G401 (cell line): ENCODE measurements around the gene PTPRN2. TPM values are rescaled to one million over a fixed set of nuclear protein-coding genes. Genes with fewer than 3 reads are reported as not detected.
A peak's percentile ranks its signal among the peaks of the same experiment; 100 is the strongest.

ENCODE experiments used
- DNase-seq: peaks from one replicate; pipeline ENCODE4 v3.0.0-alpha.2; 2015; ENCODE audit warnings: low spot score
- in situ Hi-C: cut with HindIII; loops from 2 replicates; pipeline ENCODE4 v1.10.0; 2016; ENCODE audit warnings: low sequenced_read_pairs, mixed read lengths
- total RNA-seq: library from RNA; depleted of rRNA; stranded (reverse); fragments of >200 nt; shearing (Covaris generic); gene quantifications from 2 replicates; pipeline ENCODE4 v1.2.3, GENCODE V29; 2014

The PTPRN2 gene
- total RNA-seq, 1 experiment from 2014 or later, result not detected

DNA sequence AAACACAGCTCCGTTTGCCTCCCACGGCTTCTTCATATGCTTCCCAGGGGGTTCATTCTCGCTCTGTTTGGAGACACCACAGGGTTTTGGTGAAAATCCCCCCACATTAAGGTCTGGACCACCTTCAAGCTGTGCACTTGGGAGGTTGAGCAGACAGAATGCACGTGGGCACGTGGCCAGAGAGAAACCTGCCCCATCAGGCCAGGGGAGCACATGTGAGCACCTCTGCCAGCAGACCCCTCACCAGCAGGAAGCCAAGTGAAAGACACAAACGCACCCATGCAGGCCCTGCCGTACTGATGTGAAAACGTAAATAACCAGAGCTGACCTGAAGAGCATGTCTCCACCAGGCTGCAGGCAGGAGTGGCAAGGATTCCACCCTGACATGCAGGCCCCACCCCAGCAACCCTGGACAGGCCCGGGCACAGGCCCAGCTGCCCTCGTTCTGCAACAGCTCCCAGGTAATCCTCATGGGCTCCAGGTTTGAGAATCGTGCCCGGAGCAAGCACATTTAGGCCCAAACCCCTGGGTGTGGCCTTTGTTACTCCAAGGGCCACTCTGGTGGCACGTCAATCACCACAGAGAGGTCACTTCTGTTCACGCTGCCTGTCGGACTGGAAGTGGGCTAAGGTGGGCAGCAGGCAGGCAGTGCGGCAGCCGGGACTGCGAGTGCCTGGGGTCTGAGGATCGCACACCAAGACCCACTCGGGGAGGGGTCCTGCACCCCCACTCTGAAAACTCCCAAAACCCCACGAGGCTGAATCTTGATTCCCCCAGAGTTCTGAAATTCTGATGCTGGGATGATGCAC is 184.4 kb downstream of the PTPRN2 start:
- no peak for DNase-seq
- in situ Hi-C loops, result no loop called here

DNA sequence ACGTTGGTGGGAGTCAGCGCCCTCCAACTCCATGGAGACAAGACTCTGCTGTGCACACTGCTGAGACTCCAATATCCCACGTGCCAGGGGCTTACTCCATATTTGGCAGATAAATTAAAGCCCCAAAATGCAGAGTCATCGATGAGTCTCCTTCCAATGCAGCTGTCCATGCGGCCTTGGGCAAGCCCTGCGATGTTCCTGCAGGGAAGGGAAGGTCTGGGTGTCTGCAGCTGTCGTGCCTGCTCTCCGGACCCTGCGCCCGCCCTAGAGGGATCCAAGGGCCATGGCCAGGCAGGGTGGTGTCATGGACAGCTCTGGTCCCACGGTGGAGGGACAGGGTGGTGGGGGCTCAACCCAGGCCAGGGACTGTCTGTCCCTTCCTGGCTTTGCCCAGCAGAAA is 185.2 kb downstream of the PTPRN2 start:
- in situ Hi-C loops, result no loop called here
- no peak for DNase-seq

DNA sequence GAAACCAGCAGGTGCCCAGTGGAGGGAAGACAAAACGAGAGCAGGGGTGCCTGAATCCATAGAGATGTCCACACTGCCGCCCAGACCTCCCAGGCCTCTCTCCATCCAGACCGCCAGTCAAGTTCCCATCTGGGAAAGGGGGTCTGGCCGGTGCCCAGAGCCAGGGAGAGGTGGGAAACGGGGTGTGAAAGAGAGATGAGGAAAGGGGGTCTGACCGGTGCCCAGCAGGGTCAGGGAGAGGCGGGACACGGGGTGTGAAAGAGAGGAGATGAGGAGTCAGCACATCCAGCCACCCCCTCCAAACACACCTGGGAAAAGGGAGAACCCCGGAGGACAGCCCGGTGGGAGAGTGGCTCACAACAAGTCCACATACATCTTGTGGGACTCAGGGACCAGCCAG is 185.8 kb downstream of the PTPRN2 start:
- in situ Hi-C loops, result no loop called here
- DNase-seq, result no peak

DNA sequence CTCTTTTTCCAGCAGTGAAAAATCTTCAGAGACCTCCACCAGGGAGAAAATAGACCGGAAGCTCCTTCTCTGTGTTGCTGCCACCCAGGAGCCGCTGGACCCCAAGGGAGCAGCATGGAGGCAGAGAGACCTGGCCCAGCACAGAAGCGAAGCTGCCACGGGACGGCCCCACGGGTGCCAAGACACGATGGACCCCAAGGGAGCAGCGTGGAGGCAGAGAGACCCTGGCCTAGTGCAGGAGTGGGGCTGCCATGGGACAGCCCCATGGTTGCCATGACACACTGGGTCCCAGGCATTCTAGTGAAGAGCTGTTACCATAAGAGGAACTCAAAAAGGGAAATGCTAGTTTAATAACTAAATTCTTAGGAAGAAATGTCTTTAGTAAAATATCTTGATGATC is 186.3 kb downstream of the PTPRN2 start:
- in situ Hi-C loops, result no loop called here

DNA sequence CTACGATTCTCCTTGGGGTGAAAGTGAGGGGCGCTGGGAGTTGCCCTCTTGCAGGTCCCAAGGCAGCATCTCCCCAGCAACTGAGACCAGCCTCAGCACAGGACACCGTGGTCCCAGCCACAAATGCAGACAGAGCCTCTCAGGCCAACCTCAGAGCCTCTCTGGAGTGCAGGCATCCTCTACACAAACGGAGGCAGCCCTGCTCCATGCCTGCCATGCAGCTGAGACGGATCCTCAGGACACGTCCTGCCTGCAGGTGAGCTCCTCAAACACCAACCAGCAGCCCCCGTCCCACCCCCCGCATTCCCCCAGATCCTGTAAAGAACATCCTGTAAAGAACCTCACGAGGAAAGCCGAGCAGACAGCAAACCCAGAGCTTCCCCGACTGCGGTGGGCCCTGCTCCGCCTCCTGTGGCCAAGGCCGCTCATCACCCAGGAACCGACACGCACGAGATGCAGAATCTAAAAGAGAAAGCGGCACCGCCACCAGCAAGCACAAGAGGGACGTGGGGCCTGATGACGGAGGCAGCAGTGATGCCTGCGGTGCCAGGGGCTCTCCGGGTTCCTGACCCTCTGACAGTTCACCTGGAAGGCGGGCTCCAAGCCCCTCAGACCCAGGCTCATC is 186.9 kb downstream of the PTPRN2 start:
- DNase-seq, result no peak

More for the DNA sequence above, 186.3 kb downstream of the PTPRN2 start:
- no peak for DNase-seq

DNA sequence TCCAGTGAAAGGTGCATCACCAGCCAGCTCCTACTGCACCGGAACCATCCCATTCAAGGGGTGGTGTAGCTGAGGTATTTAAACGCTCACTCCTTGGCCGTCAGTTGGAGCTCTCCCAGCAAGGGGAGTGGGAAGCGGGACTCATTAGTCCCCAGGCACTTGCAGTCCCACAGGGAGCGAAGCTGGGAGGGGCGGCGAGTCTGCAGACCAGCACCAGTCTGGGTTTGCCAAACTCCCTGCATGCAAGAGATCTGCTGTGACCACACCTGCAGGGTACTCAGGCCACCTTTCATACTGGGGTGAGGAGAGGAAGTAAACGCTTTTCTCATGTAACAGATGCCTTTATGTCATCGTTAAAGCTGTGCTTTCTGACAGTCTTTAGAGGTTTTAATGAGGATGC is 187.9 kb downstream of the PTPRN2 start:
- no peak for DNase-seq
- in situ Hi-C loops, result no loop called here

More for the DNA sequence above, 186.9 kb downstream of the PTPRN2 start:
- in situ Hi-C loops, result no loop called here

DNA sequence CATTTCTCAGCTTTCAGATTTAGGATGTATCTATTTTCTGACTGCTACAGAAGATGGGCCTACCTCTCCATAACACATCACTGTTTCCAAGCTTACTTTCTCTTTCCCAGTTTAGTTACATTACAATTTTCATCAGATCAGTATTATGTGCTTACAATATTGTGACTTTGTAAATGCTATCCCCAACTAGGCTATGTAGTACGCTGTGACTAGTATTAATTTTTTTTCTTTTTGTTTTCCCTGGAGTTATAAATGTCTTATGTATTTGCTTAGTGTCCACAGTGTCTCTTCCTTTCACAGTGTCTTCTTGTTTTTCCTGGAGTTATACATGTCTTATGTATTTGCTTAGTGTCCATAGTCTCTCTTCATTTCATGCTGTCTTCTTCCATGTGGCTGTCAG is 188.9 kb downstream of the PTPRN2 start:
- DNase-seq, result no peak
- in situ Hi-C loops, result no loop called here

DNA sequence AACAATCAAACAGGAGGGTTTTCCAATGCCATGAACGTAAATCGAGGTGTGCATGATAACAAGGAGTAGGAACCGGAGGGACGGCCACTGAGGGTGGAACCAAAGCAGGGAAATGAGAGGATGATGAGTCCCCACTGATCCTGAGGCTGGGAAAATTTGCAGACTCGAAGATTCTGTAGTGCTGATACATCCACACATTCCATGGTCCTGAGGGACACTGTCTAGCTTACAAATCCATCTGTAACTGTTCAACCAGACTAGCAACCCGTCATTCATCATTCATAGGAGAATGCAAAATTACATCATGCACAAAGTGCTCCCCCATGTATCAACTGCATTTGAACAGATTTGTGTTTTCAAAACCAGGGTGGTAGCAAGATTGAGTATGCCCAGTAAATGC is 189.7 kb downstream of the PTPRN2 start:
- no peak for DNase-seq
- in situ Hi-C loops, result no loop called here

DNA sequence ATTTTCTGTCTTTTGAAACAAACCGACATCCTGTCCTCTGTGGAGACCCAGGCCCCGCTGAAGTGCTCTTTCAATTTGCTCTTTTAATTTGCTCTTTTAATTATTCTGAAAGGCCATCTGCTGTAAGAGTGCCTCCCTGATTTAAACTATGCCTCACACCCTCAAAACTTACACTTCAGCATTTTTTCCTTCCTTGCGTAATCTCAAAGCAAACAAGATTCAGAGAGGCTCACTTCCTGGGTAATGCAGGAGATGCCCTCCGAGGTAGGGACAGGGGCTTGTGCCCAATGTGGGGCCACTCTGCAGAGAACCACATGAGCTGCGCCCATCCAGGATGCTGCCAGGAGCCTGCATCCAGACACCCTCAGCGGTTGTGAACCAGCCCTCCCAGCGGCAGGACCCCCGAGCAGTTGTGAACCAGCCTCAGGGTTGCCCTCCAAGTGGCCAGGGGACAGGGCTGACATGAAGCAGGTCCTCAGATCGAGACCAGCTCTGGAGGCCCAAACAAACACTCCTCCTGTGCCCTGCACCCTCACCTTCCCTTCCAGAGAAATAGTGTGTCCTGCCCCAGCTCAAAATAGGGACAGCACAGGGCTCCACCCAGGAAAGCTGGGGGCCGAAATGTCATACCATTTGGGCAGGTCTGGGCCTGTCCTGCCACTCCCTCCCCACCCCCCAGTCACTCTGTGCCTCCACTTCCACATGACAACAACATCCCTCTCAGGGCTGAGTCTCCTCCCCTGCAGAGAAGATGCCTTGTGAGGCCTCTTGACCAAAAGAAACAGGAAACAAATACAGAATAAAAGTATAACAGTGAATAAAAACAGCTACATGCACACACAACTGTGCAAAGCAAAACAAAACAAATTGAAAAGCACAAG is 190.4 kb downstream of the PTPRN2 start:
- no peak for DNase-seq
- in situ Hi-C loops, result no loop called here

DNA sequence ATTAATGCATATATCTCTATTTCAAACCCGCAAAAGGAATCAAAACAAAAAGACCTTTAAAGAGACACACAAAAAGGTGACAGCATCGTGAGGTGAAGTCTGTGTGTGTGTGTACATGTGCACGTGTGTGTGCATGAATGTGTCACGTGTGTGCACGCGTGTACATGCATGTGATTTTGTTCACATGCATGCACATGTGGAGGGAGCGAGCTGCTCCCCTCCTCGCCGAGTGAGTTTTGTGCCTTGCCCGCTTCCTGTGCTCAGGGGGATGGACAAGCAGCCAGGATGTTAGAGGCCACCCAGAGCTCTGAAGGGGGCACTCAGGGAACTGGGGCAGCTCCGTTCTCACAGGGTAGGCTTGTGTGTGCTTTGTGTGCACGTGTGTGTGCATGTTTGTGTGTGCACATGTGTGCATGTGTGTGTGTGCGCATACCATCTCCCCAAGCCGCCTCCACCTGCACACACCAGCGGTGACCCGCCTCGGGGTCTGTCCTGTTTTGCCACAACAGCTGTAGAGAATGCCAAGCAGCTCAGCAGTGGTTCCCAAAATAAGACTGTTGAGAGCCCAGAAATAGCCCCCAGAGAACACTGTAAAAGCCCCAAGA is 191.2 kb downstream of the PTPRN2 start:
- in situ Hi-C loops, result no loop called here
- DNase-seq, result no peak

DNA sequence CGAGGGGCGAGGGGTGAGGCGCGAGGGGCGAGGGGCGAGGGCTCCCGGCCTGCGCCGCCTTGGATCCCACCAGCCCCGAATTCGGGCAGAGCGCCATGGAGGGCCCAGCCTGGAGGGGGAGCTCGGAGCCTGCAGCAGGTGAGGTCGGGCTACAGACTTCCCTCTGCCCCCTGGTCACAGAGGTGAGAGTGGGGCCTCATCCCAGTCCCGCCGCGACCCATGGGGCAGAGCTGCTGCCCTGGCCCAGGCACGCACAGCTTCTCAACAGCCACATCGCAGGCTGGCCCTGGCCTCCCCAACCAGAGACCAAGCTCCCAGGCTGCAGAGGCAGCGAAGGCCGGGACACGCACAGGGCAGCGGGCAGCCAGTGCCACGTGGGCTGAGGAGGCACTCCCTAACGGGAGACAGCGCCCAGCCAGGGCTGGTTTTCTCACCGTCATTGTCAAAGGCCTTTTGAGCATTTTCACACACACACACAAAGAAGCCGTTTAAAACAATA is 191.8 kb downstream of the PTPRN2 start:
- peak; percentile 17 for DNase-seq
- in situ Hi-C loops, result no loop called here

DNA sequence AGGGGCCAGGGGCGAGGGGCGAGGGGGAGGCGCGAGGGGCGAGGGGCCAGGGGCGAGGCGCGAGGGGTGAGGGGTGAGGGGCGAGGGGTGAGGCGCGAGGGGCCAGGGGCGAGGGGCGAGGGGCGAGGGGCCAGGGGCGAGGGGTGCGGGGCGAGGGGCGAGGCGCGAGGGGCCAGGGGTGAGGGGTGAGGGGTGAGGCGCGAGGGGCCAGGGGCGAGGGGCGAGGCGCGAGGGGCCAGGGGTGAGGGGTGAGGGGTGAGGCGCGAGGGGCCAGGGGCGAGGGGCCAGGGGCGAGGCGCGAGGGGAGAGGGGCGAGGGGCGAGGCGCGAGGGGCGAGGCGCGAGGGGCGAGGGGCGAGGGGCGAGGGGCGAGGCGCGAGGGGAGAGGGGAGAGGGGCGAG is 192.3 kb downstream of the PTPRN2 start:
- DNase-seq, result no peak
- in situ Hi-C loops, result no loop called here

DNA sequence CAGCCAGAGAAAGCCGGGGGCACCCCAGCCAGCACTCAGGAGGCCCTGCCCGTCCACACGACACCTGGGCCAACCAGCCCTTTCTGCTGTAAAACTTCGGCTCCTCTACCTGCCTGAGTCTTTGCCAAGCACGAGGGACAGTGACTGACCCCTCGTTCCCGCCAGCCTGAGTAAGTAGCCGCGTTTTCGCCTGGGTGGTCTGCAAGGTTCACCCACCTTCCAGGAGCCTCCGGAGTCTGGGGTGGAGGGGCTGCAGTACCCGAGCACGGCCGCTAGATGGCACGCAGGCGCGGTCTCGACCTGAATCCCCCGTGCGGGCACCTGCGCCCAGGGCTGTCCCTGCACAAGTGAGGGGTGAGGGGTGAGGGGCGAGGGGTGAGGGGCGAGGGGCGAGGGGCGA is 192.7 kb downstream of the PTPRN2 start:
- in situ Hi-C loops, result no loop called here
- DNase-seq, result peak; percentile 18

DNA sequence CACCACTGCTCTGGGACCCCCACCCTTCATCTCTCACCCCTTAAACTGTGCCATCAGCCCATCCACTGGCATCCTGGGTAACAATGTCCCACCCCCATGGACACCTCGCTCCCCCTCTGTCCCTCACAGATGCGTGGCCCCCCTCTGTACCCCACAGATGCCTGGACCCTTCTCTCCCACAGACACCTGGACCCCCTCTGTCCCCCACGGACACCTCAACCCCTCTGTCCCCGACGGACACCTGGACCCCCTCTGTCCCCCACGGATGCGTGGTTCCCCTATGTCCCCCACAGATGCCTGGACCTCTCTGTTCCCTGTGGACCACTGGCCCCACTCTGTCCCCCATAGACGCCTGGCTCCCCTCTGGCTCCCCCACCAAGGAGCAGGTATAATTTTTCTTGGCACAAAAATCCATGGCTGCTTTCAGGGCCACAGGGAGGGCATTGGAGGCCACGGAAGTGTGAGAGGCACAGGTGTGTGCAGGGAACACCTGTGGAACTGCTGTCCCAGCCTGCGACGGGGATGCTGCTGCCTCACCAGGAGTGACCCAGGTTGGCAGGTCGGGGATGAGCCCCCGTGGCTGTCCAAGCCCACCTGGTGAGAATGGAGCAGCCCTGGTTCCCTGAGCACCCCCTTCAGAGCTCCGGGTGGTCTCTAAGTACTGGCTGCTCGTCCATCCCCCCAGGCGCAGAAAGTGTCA is 193.5 kb downstream of the PTPRN2 start:
- DNase-seq, result no peak
- in situ Hi-C loops, result no loop called here

DNA sequence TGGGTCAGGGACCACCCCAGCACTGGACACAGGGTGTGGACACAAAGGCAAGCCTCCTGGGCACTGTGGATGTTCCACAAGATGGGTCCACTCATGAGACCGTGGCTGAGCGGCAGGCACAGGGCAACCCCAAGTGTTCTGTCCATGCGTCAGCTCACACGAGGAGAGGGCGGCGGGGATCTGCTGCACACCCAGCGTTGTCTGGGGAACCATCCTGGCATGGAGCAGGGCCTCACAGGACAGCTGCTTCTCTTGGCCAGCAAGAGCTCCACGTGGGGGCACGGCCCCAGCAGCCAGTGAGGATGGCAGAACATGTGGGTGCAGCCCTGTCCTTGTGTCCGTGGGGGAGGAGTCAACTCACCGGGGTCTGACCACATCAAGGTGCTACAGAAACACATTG is 195.4 kb downstream of the PTPRN2 start:
- no peak for DNase-seq
- in situ Hi-C loops, result no loop called here

DNA sequence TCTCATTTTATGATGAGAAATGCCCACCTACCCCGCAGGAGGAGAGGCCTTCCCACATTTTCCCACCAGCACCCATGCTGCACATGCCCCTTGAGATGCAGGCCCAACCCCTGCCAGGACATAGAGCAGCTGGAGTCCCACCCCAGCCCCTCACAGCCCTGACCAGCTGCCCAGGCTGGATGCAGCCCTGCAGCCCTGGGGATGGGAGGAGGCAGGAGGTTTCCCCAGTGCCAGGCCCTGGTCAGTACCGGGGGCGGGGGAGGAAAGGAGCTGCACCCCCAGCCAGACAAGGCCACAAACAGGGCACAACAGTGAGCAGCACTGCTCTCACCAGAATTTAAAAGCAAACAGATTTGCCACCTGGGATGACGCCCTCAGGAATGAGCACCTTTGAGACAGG is 196.1 kb downstream of the PTPRN2 start:
- in situ Hi-C loops, result no loop called here
- no peak for DNase-seq

DNA sequence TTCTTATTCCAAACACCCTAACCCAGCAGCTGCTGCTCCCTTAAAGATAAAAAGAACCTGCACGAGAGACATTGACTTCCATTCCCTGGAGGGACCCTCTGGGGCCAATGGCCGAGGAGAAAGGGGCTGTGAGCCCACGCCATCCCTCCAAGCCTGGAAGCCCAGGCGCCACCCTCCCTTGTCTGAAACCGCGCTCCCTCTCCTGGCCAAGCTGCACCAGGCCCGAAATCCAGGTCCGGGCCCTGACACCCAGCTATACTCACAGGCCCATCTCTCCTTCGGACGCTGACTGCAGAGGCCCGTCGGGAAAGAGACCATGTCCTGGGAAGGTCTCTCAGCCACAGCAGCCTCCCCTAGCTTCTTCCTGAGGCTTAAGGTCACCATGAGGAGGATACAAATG is 196.5 kb downstream of the PTPRN2 start:
- in situ Hi-C loops, result no loop called here
- no peak for DNase-seq

DNA sequence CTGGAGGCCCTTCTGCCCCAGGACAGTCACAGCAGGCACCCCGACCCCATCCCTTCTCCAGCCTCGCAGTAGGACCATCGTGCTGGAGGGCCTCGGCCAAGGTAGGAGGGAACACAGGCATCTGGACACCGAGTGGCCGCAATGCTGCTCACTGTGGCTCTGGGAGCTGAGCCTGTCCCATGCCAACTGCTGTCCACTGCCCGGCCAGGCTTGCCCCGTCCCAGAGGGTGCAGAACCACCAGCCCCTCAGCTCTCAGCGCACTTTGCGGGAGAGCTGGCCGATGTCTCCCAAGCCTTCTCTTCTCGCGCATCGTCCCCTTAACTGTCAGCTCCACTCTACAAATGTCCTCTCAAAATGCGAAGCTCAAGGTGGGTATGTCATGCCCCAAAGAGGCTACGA is 197.2 kb downstream of the PTPRN2 start:
- in situ Hi-C loops, result no loop called here
- DNase-seq, result no peak
